ENCODE data around the gene PXDC1. TPM values are rescaled to one million over a fixed set of nuclear protein-coding genes. Genes with fewer than 3 reads are reported as not detected.

The PXDC1 gene
- total RNA-seq, 1 experiment from 2014 or later = 36.2 TPM

GRCh38 chr6:3749067-3749841, 2.3 kb downstream of the PXDC1 start:
- H3K27me3 ChIP-seq (ENCODE audit: control insufficient read depth, insufficient read depth, low read length) = no peaks in the 10 kb centered on the region
- BruUV-seq (replicated peaks) = TSS peak; percentile 59
- ATAC-seq (no peak), DNase-seq (ENCODE audit: low read depth, low spot score) (no peak)
- peak overlapping the region; percentile 62 to 66 for H3K4me3 ChIP-seq (ENCODE audit: low read depth in 2 of 2, low read length in 2 of 2)
- no peaks in the 10 kb centered on the region for H3K36me3 ChIP-seq (ENCODE audit: control insufficient read depth, insufficient read depth, low read length)
- POLR2A ChIA-PET = interaction anchor here (0.8 kb wide), 3 partner anchors 10 to 114 kb away, joined by 3 read pairs; no protein-coding TSS in a partner anchor
- H3K9me3 ChIP-seq (ENCODE audit: control insufficient read depth, insufficient read depth, low read depth, low read length) = no peaks in the 10 kb centered on the region
- H3K27ac ChIP-seq (ENCODE audit: low read length) = peak overlapping the region; percentile 75
- in situ Hi-C loops (cut with HindIII; ENCODE audit: low pct_unique_long_range_greater_than_20kb, low sequenced_read_pairs) = no loop called here
- intact Hi-C loops (cut with micrococcal nuclease; ENCODE audit: unreplicated experiment) = loop anchor here (5.0 kb wide), 1 partner anchor 78 kb away; no protein-coding TSS in a partner anchor
- TF ChIP-seq POLR2AphosphoS5 (IDR thresholded peaks at IDR 0.05; ENCODE audit: low read depth, low read length) (no peak), TCF7L2 (IDR thresholded peaks at IDR 0.05; ENCODE audit: low read depth, low read length) (peak; percentile 25; the same call in 1 of the 2 replicates)
- TF ChIP-seq, protein P1, sequence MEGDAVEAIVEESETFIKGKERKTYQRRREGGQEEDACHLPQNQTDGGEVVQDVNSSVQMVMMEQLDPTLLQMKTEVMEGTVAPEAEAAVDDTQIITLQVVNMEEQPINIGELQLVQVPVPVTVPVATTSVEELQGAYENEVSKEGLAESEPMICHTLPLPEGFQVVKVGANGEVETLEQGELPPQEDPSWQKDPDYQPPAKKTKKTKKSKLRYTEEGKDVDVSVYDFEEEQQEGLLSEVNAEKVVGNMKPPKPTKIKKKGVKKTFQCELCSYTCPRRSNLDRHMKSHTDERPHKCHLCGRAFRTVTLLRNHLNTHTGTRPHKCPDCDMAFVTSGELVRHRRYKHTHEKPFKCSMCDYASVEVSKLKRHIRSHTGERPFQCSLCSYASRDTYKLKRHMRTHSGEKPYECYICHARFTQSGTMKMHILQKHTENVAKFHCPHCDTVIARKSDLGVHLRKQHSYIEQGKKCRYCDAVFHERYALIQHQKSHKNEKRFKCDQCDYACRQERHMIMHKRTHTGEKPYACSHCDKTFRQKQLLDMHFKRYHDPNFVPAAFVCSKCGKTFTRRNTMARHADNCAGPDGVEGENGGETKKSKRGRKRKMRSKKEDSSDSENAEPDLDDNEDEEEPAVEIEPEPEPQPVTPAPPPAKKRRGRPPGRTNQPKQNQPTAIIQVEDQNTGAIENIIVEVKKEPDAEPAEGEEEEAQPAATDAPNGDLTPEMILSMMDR (IDR thresholded peaks at IDR 0.05) = no peak
- CTCF ChIA-PET = interaction anchor here (0.5 to 1.6 kb wide), 8 partner anchors 90 to 242 kb away, joined by 3 to 12 read pairs (median 4); no protein-coding TSS in a partner anchor
- peaks cover 48% of the 10 kb centered on the region for H3K4me1 ChIP-seq (ENCODE audit: control insufficient read depth, insufficient read depth, low read length)

GRCh38 chr6:3748208-3749066, 3.1 kb downstream of the PXDC1 start:
- intact Hi-C loops (cut with micrococcal nuclease; ENCODE audit: unreplicated experiment) = loop anchor here (5.0 kb wide), 1 partner anchor 79 kb away; no protein-coding TSS in a partner anchor

More at GRCh38 chr6:3748208-3749066, 3.1 kb downstream of the PXDC1 start:
- no peaks in the 10 kb centered on the region for H3K9me3 ChIP-seq (ENCODE audit: control insufficient read depth, insufficient read depth, low read depth, low read length)
- DNase-seq (ENCODE audit: low read depth, low spot score) = peak; percentile 79
- ATAC-seq = peak; percentile 55
- peak overlapping the region; percentile 75 for H3K27ac ChIP-seq (ENCODE audit: low read length)
- in situ Hi-C loops (cut with HindIII; ENCODE audit: low pct_unique_long_range_greater_than_20kb, low sequenced_read_pairs) = no loop called here
- TF ChIP-seq SIN3A (IDR thresholded peaks at IDR 0.05; ENCODE audit: borderline replicate concordance, insufficient read depth, low read depth, low read length) = 0 out of 2 replicates have a peak, but pooled peaks have one; percentile 47
- TF ChIP-seq TCF7L2 (IDR thresholded peaks at IDR 0.05; ENCODE audit: low read depth, low read length) = peak; percentile 85
- TF ChIP-seq POLR2AphosphoS5 (IDR thresholded peaks at IDR 0.05; ENCODE audit: low read depth, low read length) = no peak
- TF ChIP-seq, protein P1 (IDR thresholded peaks at IDR 0.05) = peak; percentile 92
- TF ChIP-seq, protein P2, sequence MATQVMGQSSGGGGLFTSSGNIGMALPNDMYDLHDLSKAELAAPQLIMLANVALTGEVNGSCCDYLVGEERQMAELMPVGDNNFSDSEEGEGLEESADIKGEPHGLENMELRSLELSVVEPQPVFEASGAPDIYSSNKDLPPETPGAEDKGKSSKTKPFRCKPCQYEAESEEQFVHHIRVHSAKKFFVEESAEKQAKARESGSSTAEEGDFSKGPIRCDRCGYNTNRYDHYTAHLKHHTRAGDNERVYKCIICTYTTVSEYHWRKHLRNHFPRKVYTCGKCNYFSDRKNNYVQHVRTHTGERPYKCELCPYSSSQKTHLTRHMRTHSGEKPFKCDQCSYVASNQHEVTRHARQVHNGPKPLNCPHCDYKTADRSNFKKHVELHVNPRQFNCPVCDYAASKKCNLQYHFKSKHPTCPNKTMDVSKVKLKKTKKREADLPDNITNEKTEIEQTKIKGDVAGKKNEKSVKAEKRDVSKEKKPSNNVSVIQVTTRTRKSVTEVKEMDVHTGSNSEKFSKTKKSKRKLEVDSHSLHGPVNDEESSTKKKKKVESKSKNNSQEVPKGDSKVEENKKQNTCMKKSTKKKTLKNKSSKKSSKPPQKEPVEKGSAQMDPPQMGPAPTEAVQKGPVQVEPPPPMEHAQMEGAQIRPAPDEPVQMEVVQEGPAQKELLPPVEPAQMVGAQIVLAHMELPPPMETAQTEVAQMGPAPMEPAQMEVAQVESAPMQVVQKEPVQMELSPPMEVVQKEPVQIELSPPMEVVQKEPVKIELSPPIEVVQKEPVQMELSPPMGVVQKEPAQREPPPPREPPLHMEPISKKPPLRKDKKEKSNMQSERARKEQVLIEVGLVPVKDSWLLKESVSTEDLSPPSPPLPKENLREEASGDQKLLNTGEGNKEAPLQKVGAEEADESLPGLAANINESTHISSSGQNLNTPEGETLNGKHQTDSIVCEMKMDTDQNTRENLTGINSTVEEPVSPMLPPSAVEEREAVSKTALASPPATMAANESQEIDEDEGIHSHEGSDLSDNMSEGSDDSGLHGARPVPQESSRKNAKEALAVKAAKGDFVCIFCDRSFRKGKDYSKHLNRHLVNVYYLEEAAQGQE (IDR thresholded peaks at IDR 0.05; ENCODE audit: insufficient read depth in 1 of 2, low read depth in 2 of 2, low read length in 1 of 2) = no peak
- H3K27me3 ChIP-seq (ENCODE audit: control insufficient read depth, insufficient read depth, low read length) = no peaks in the 10 kb centered on the region
- ChIA-PET CTCF (interaction anchor here (0.5 to 1.6 kb wide), 6 partner anchors 136 to 290 kb away, joined by 3 to 12 read pairs (median 4); no protein-coding TSS in a partner anchor), POLR2A (interaction anchor here (0.7 kb wide), 1 partner anchor 90 kb away, joined by 7 read pairs; no protein-coding TSS in a partner anchor)
- no TSS peak for BruUV-seq (replicated peaks)
- H3K4me3 ChIP-seq (ENCODE audit: low read depth in 2 of 2, low read length in 2 of 2) = peak overlapping the region; percentile 62 to 66
- H3K36me3 ChIP-seq (ENCODE audit: control insufficient read depth, insufficient read depth, low read length) = no peaks in the 10 kb centered on the region
- H3K4me1 ChIP-seq (ENCODE audit: control insufficient read depth, insufficient read depth, low read length) = peaks cover 54% of the 10 kb centered on the region

Data from Panc1 (cell line).